ENCODE results near the gene CTSH. TPM values are rescaled to one million over a fixed set of nuclear protein-coding genes. Genes with fewer than 3 reads are reported as not detected.

Gene CTSH
- total and polyA plus RNA-seq, 2 donors from 2014 or later = 201 to 1,628 TPM

DNA sequence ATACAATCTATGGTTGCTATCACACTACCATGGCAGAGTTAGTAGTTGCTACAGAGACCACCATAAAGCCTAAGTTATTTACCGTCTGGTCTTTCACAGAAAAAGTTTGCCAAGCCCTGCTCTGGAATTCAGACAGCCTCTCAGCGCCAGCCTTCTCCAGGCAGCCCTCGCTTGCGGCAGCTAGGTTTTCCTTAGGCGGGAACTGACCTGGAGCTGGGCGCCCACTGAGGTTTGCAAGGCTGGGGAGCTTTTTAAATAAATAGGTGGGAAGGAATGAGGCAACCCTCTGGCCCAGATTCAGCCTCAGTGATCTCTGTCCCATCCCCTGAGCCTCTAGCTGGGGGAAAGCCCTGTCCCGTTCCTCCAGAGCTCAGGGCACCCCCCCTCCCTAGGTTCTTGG is 1.2 kb downstream of the CTSH start:
- H3K27me3 ChIP-seq (ENCODE audit: control insufficient read depth, insufficient read depth, low read length) = no peaks in the 10 kb centered on the region
- peak overlapping the region; percentile 94 to 95 for H3K27ac ChIP-seq (ENCODE audit: low read depth in 2 of 2, low read length in 2 of 2)
- no peaks in the 10 kb centered on the region for H3K9me3 ChIP-seq (ENCODE audit: control insufficient read depth in 2 of 3, insufficient read depth in 1 of 3, low read length in 3 of 3)
- no peaks in the 10 kb centered on the region for H3K36me3 ChIP-seq (ENCODE audit: control insufficient read depth in 2 of 3, insufficient read depth in 3 of 3, low read length in 3 of 3)
- H3K9ac ChIP-seq (ENCODE audit: low read length in 3 of 3) = peak overlapping the region in 2 of 3 donors; percentile 86 to 99
- intact Hi-C loops (cut with DNase I) = no loop called here
- peaks cover 0 to 2% (median 0%) of the 10 kb centered on the region in 3 donors for H3K4me1 ChIP-seq (ENCODE audit: control insufficient read depth in 2 of 3, insufficient read depth in 2 of 3, low read depth in 1 of 3, low read length in 3 of 3)
- no peak for TF ChIP-seq CTCF (IDR thresholded peaks at IDR 0.05; ENCODE audit: borderline replicate concordance, extremely low read depth, insufficient read depth)
- DNase-seq (peak in 3 of 5 donors; percentile 30 to 46 (median 43)), FAIRE-seq (no peak)
- H3K4me3 ChIP-seq (ENCODE audit: low read length in 3 of 3) = peak overlapping the region in 2 of 3 donors; percentile 85 to 88

DNA sequence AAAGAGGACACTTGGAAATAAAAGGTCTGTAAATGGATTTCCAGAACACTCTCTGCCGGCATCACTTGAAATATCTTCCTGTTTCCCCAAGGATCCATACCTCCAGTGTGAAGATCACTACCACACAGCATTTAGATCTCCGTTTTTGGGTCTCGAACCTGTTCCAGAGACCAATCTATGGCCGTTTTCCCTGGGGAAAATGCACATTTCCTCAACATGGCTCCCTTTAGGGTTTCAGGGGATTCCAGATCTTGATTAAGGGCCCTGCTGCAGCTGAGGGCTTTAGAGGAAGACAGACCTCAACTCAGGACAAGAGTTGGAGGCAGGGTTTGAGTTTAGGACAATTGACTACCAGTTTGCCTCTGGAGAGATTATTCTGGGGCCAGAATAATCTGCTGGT is 2.1 kb downstream of the CTSH start:
- intact Hi-C loops (cut with DNase I) = no loop called here
- DNase-seq = no peak
- no peaks in the 10 kb centered on the region for H3K9me3 ChIP-seq (ENCODE audit: control insufficient read depth in 2 of 3, insufficient read depth in 1 of 3, low read length in 3 of 3)
- H3K9ac ChIP-seq (ENCODE audit: low read length in 3 of 3) = peak overlapping the region in 1 of 3 donors; percentile 99
- no peaks in the 10 kb centered on the region for H3K36me3 ChIP-seq (ENCODE audit: control insufficient read depth in 2 of 3, insufficient read depth in 3 of 3, low read length in 3 of 3)
- H3K27ac ChIP-seq (ENCODE audit: low read depth in 2 of 2, low read length in 2 of 2) = peak overlapping the region; percentile 56 to 95
- TF ChIP-seq CTCF (IDR thresholded peaks at IDR 0.05; ENCODE audit: borderline replicate concordance, extremely low read depth, insufficient read depth) = no peak
- no peaks in the 10 kb centered on the region for H3K27me3 ChIP-seq (ENCODE audit: control insufficient read depth, insufficient read depth, low read length)
- no peak for FAIRE-seq
- peak overlapping the region in 2 of 3 donors; percentile 85 to 88 for H3K4me3 ChIP-seq (ENCODE audit: low read length in 3 of 3)
- no peaks in the 10 kb centered on the region for H3K4me1 ChIP-seq (ENCODE audit: control insufficient read depth in 2 of 3, insufficient read depth in 2 of 3, low read depth in 1 of 3, low read length in 3 of 3)

GRCh38 chr15:78938658-78939488 is 6.0 kb downstream of the CTSH start:
- H3K9ac ChIP-seq (ENCODE audit: low read length in 3 of 3) = no peak overlapping the region
- intact Hi-C loops (cut with DNase I) = no loop called here
- no peak overlapping the region for H3K4me3 ChIP-seq (ENCODE audit: low read length in 3 of 3)
- peaks cover 0 to 16% (median 10%) of the 10 kb centered on the region in 3 donors for H3K36me3 ChIP-seq (ENCODE audit: control insufficient read depth in 2 of 3, insufficient read depth in 3 of 3, low read length in 3 of 3)
- H3K9me3 ChIP-seq (ENCODE audit: control insufficient read depth in 2 of 3, insufficient read depth in 1 of 3, low read length in 3 of 3) = no peaks in the 10 kb centered on the region
- peak overlapping the region in 1 of 2 donors; percentile 24 for H3K27ac ChIP-seq (ENCODE audit: low read depth in 2 of 2, low read length in 2 of 2)
- FAIRE-seq (no peak), DNase-seq (no peak)
- no peak for TF ChIP-seq CTCF (IDR thresholded peaks at IDR 0.05; ENCODE audit: borderline replicate concordance, extremely low read depth, insufficient read depth)
- H3K4me1 ChIP-seq (ENCODE audit: control insufficient read depth in 2 of 3, insufficient read depth in 2 of 3, low read depth in 1 of 3, low read length in 3 of 3) = peaks cover 0 to 14% (median 7%) of the 10 kb centered on the region in 3 donors
- no peaks in the 10 kb centered on the region for H3K27me3 ChIP-seq (ENCODE audit: control insufficient read depth, insufficient read depth, low read length)
